Stimulated activated CD4-positive, alpha-beta T cell treated with anti-CD3 and anti-CD28 coated beads, Interleukin-1b, Interleukin-23, amount 100 ng/mL, for 24 hours (primary cell): Measurements from ENCODE around the gene DNAJA2.
A peak's percentile ranks its signal among the peaks of the same experiment; 100 is the strongest.

Experiments
- DNase-seq, 4 experiments: peaks; one replicate each; pipeline ENCODE4 v3.0.0-alpha.2; 2020; ENCODE audit warnings: low read depth in 4 of 4, low spot score in 1 of 4

Gene DNAJA2

DNA sequence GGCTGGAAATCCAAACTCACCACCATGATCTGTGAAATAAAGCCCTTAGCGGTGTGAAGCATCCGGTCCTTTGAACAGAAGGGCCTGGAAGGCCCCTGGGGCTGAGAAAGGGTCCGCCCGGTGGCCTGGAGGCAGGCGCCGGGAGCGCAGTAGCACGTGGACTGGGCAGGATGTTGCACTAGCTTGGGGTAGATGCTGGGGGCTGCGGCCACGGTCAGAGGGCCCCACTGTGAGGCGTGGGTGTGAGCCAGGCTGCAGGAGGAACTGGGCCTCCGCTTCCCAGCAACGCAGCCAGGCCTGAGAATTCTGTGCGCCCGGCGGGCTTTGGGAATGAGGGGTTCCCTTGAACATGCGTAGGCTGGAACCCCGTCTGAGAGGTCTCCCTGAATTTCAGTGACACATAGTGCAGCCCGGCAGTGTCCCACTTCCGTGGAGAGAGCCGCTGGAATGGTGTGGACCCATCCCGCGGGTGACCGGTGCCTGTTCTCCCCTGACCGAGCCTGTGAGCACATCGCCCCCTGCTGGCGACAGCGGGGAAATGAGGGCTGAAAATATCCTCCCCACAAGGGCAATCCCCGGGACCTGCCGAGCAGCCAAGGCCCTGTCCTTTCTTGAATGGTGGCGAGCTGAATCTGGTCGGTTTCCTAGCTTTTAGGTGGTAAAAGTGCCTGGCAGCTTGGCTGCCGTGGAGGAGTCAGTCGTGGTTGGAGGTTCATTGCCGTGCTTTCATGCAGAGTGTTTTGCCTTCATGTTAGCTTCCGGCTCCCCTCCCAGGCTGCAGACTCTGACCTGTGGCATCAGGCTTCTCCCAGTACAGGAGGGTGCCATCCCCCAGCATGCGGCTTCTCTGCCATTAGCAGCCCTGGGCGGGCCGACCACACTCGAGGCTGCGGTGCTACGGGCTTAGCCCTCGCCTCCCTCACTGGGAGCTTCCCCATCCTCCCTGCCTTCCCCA is 43.8 kb downstream of the DNAJA2 start:
- DNase-seq, result peak; percentile 25 to 52 (median 47)

DNA sequence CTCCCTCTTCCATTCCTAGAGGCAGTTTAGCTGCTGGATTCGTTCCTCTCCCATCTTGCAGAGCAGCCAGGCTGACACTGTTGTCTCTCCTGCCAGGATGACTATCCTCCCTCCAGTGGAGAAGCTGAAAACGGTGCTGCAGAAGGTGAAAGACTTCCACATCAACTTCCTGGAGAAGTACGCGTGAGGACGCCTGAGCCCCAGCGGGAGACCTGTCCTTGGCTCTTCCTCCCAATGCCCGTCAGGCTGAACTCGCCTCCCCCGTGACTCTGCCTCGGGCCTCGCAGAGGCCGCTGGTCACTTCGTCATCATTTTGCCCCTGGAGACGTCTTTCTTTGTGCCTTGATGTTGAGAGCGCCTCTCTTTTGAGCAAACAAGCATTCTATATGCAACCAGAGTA is 44.7 kb downstream of the DNAJA2 start:
- DNase-seq, result no peak

DNA sequence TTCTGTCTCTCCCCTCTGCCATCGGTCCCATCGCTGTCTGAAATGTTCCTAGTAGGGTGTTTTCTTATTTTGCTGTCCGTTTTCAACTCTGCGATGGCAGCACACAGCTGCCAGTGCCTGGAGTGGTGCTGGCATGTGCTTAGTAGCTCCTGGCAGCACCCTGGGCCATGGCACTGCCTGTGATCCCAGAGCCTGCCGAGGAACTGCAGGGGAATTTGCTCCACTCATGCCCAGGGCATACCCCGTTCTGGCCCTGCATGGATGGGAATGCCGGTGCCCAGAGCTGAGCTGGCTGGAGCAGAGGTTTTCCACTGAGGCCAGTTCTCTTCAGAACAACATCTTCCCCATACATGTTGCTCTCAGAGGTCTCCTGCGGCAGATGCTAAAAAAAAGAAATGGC is 46.2 kb downstream of the DNAJA2 start:
- no peak for DNase-seq

DNA sequence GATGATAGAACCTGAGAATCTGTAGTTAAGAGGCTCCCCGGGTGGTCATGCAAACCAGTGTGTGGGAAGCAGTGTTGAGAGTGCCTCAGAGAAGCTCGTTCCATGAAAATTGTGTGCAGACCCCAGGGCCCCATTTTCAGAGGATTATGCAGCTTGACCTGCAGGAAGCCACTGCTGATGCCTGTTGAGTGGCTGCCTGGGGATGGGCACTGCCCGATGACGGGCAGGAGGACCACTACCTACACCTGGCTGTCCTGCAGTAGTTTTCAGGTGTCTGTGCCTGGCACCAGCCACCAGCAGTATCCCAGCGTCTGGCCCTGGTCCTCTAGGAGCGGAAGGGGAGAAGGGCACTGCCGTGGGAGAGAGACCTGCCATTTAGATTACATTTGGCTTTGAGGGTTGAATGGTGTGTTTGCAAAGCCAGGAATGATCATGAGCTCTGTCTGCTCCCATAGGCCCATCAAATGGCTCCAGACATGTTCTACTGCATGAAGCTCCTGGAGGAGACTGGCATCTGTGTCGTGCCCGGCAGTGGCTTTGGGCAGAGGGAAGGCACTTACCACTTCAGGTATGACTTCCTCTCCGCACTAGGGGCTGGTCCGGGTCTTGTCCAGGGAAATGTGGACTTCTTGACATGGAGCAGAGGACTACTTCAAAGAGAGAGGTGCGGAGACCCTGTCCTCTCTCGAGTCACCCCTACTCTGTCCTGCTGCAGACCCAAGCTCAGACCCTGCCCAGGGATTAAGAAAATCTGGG is 46.8 kb downstream of the DNAJA2 start:
- no peak for DNase-seq

- no peak for DNase-seq
These were observed 49.1 kb downstream of the DNAJA2 start for GRCh38 chr16:46924402-46924801.

DNA sequence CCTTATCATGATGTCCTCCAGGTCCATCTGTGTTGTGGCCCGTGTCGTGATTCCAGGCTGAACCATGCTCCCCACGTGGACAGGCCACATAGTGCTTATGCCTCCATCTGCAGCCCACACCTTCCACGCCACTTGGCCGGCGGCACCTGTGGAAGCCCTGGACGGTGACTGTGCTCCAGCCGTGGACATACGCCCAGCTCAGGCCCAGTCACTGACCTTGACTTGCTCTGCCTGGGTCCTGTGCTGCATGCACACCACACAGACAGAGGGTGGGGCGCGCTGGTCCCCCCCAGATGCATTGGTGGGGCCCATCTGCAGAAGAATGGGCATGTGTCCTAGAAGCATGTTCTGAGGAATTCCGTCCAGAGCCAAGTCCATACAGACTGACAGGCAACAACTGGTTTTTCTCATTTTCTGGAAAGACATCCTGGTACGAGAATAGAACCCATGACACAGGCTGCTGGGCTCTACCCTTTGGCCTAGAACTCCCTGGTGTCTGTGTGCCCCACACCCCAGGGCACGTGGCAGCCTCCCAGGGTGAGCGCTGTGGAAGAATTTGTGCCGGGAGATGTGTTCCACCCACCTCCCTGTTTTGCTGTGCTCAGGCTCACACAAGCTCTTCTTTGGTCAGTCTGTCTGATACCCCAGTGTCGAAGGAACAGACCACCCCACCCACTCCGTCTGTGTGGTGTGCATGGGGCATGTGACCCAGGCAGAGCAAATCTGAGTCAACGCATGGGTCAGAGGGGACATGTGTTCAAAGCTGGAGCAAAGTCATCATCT is 49.8 kb downstream of the DNAJA2 start:
- DNase-seq, result no peak

- no peak for DNase-seq
These were observed 51.2 kb downstream of the DNAJA2 start for GRCh38 chr16:46922239-46922638.

- no peak for DNase-seq
These were observed 52.9 kb downstream of the DNAJA2 start for GRCh38 chr16:46920402-46921068.

DNA sequence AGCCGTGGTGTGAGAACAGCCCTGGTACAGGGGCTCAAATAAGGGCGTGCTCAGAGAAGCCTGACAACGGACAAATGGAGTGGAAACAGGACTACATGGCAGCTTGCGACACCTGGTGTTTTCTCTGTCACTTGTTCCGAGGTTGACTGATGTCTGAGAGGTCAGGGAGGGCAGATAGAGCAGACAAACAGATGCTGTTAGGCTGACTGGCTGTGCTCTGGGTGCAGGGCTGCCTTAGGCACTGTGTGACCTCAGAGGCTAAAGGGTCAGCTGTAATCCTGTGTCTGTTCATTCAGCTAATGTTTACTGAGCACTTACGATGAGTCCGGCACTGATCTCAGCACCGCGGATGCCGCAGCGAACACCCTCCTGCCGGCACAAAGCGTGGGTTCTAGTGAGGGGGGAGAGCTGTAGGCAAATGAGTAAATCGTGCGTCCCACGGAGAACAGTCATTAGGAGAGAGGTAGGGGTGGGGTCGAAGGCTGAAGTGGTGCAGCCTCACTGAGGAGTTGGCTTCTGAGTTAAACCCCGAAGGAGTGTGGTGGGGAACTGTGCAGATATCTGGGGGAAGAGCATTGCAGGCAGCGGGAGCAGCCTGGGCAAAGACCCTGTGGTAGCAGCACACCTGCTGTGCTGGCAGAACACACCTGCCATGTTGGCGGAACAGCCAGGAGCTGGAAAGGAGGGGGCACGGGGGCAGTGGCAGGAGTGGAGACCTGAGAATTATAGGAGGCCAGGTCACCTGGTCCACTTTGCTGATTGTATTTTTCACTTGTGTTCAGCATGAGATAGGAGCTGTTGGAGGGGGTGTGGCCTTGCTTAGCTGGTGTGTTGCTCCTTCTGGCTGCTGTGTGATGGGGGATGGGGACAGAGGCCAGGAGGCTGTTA is 54.3 kb downstream of the DNAJA2 start:
- DNase-seq, result no peak

DNA sequence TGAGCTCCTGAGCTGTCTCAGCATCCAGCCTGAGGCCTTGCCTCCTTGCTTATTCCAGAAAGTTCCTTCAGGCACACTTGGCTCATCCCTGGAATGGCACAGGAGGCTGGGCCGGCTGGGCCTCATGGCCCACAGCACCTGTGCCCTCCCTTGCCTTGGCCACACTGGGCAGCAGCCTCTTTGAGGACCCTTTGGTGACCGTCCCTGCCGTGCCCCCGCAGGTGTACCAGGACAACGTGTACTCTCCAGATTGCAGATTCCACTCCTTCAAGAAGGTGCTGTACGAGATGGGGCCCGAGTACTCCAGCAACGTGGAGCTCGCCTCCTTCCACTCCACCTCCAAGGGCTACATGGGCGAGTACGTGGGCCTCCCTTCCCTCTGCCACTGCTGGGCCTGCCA is 55.1 kb downstream of the DNAJA2 start:
- no peak for DNase-seq

DNA sequence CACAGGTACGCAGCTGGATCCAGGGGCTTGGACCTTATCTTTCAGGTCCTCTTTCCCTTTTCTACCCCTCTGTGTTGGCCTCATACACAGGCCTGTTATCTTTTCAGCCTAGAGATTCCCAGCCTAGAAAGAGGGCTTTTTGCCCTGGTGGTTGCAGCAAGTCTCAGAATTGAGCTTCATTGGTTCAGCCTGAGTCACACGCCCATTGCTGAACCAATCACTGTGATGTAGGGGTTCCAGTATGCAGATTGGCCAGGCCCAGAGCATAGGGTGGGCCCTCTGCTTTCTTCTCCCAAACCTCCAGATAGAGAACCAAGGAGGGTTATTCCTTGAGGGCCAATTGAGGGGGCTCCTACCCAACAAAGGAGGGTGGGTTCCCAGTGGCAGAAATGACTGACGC is 56.5 kb downstream of the DNAJA2 start:
- no peak for DNase-seq

GRCh38 chr16:46915483-46916025 is 57.9 kb downstream of the DNAJA2 start:
- DNase-seq, result no peak

GRCh38 chr16:46914556-46915201 is 58.8 kb downstream of the DNAJA2 start:
- no peak for DNase-seq

GRCh38 chr16:46911650-46912049 is 61.8 kb downstream of the DNAJA2 start:
- DNase-seq, result no peak

GRCh38 chr16:46911038-46911437 is 62.4 kb downstream of the DNAJA2 start:
- no peak for DNase-seq

DNA sequence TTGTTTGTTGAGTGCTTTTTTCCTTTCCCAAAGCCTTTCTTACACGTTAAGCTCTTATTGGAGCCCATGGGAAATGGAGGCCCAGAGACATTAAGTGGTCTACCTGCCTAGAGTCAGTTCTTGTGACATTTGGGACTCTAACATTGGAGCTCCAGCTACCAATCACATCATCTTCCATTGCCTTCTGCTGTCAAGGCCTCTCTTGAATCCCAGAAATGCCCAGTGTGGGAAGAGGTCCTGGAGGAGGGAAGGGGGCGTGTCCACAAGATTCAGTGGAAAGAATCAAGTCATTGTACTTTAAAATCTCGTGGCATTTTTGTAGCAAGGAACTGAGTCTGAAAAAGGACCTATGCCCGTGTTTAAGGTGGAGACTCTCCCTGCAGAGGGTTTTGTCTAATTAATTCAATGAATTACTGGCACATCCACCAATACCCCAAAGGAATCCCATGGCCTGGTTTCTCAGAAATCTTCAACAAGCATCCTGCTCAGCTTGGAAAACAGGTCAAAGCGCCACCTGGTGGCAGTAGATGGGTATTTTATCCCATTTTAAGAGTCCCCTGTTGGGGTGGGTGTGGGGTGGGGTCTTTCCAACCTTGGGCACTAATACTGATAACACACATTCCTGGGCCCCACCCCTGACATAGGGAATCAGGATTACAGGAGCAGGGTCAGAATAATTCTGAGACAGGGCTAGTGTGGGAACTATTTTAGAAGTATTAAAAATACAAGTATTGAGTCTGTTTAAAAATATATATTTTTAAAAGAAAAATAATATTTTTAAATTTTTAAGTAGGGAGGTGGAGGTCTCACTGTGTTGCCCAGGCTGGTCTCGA is 64.7 kb downstream of the DNAJA2 start:
- peak; percentile 37 to 46 (median 38) for DNase-seq

DNA sequence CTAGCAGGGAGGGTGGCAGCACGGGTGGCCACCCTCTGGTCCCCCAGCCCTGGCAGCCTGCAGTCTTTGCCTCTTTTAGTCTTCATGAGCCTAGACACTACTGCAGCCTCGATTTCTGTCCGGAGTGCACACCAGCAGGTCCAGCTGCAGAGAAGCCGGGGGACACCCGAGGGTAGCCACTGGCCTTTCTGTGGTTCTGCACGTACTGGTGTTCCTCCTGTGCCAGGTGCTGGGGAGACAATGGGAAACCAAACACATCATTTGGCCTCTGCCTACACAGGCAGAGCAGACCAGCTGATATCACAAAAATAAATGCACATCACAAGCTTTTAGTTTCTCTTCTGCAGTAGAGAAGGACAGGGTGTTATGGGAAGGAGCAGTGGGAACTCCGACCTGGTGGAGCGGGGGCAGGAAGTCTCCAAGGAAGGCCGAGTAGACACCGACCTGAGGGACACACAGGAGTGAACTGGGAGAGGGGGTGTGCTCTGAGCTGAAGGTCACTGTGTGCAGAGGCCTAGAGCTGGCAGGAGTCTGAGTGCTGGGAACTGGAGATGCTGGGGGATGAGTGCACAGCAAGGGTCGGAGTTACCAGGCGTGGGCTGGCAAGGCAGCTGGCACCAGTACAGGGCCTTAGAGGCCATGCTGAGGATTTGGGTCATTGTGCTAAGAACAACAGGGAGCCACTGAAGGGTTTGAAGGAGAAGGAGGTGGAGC is 66.3 kb downstream of the DNAJA2 start:
- DNase-seq, result no peak
